Measurements from ENCODE around the gene TXNDC17. TPM values are rescaled to one million over a fixed set of nuclear protein-coding genes. Genes with fewer than 3 reads are reported as not detected.

Gene TXNDC17
- total RNA-seq, 1 experiment from 2014 or later = 137 TPM

GRCh38 chr17:6669479-6670212 lies 28.8 kb downstream of the TXNDC17 start:
- intact Hi-C loops (cut with micrococcal nuclease; ENCODE audit: unreplicated experiment) = no loop called here
- Histone ChIP-seq H3K4me1 (ENCODE audit: control insufficient read depth, insufficient read depth, low read length) (no peaks in the 10 kb centered on the region), H3K27ac (ENCODE audit: low read length) (no peak overlapping the region), H3K9me3 (ENCODE audit: control insufficient read depth, insufficient read depth, low read depth, low read length) (no peaks in the 10 kb centered on the region), H3K4me3 (ENCODE audit: low read depth in 2 of 2, low read length in 2 of 2) (no peak overlapping the region), H3K36me3 (ENCODE audit: control insufficient read depth, insufficient read depth, low read length) (no peaks in the 10 kb centered on the region), H3K27me3 (ENCODE audit: control insufficient read depth, insufficient read depth, low read length) (no peaks in the 10 kb centered on the region)
- ChIA-PET POLR2A (no interaction called here), CTCF (no interaction called here)
- no TSS peak for BruUV-seq (replicated peaks)
- no peak for ATAC-seq
- DNase-seq (ENCODE audit: low read depth, low spot score) = no peak
- TF ChIP-seq REST (IDR thresholded peaks at IDR 0.05; ENCODE audit: insufficient read depth in 1 of 2, low read depth in 2 of 2, low read length in 1 of 2) (no peak), SIN3A (IDR thresholded peaks at IDR 0.05; ENCODE audit: borderline replicate concordance, insufficient read depth, low read depth, low read length) (no peak), POLR2AphosphoS5 (IDR thresholded peaks at IDR 0.05; ENCODE audit: low read depth, low read length) (no peak), TCF7L2 (IDR thresholded peaks at IDR 0.05; ENCODE audit: low read depth, low read length) (no peak), CTCF (IDR thresholded peaks at IDR 0.05) (no peak)
- in situ Hi-C loops (cut with HindIII; ENCODE audit: low pct_unique_long_range_greater_than_20kb, low sequenced_read_pairs) = no loop called here

- POLR2A ChIA-PET = no interaction called here
- CTCF ChIA-PET = no interaction called here
- Histone ChIP-seq H3K4me1 (ENCODE audit: control insufficient read depth, insufficient read depth, low read length) (no peaks in the 10 kb centered on the region), H3K27ac (ENCODE audit: low read length) (no peak overlapping the region), H3K9me3 (ENCODE audit: control insufficient read depth, insufficient read depth, low read depth, low read length) (no peaks in the 10 kb centered on the region), H3K27me3 (ENCODE audit: control insufficient read depth, insufficient read depth, low read length) (no peaks in the 10 kb centered on the region), H3K4me3 (ENCODE audit: low read depth in 2 of 2, low read length in 2 of 2) (no peak overlapping the region), H3K36me3 (ENCODE audit: control insufficient read depth, insufficient read depth, low read length) (no peaks in the 10 kb centered on the region)
- intact Hi-C loops (cut with micrococcal nuclease; ENCODE audit: unreplicated experiment) = no loop called here
- in situ Hi-C loops (cut with HindIII; ENCODE audit: low pct_unique_long_range_greater_than_20kb, low sequenced_read_pairs) = no loop called here
- DNase-seq (ENCODE audit: low read depth, low spot score) (no peak), ATAC-seq (no peak)
- no TSS peak for BruUV-seq (replicated peaks)
- TF ChIP-seq CTCF (IDR thresholded peaks at IDR 0.05) (no peak), REST (IDR thresholded peaks at IDR 0.05; ENCODE audit: insufficient read depth in 1 of 2, low read depth in 2 of 2, low read length in 1 of 2) (no peak), POLR2AphosphoS5 (IDR thresholded peaks at IDR 0.05; ENCODE audit: low read depth, low read length) (no peak), SIN3A (IDR thresholded peaks at IDR 0.05; ENCODE audit: borderline replicate concordance, insufficient read depth, low read depth, low read length) (no peak), TCF7L2 (IDR thresholded peaks at IDR 0.05; ENCODE audit: low read depth, low read length) (no peak)
Observed at GRCh38 chr17:6670571-6670970, 29.7 kb downstream of the TXNDC17 start.

All from Panc1 (cell line).